GM19023 (cell line): ENCODE data around the gene RARG.

Source experiments
- ATAC-seq: cut with Tn5 transposase; IDR thresholded peaks from one replicate; pipeline ENCODE4 v1.9.1; 2021; ENCODE audit warnings: mild to moderate bottlenecking, moderate library complexity; ENCODE audit not compliant: unreplicated experiment

RARG gene

GRCh38 chr12:53245286-53245685, 13.3 kb upstream of the RARG start:
- ATAC-seq: no peak

DNA sequence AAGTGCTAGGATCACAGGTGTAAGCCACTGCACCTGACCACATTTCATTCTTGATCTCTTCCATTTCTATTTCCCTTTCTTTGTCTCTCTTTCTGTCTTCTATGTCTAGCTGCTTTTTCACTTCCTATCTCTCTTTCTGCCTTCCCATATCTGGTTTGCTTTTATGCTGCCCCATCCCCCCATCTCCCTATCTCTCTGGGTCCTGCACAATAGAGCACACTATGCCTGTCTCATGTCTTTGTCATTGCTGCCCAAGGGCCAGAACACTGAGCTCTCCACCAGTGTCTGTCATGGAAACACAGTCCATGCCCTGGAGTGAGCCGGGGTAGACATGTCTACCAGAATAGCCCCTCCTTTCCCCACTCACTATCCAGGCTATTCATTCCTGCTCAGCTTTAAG, 12.3 kb upstream of the RARG start:
- ATAC-seq: no peak

GRCh38 chr12:53241623-53242412, 9.8 kb upstream of the RARG start:
- no peak for ATAC-seq

GRCh38 chr12:53239643-53240258, 7.7 kb upstream of the RARG start:
- no peak for ATAC-seq

DNA sequence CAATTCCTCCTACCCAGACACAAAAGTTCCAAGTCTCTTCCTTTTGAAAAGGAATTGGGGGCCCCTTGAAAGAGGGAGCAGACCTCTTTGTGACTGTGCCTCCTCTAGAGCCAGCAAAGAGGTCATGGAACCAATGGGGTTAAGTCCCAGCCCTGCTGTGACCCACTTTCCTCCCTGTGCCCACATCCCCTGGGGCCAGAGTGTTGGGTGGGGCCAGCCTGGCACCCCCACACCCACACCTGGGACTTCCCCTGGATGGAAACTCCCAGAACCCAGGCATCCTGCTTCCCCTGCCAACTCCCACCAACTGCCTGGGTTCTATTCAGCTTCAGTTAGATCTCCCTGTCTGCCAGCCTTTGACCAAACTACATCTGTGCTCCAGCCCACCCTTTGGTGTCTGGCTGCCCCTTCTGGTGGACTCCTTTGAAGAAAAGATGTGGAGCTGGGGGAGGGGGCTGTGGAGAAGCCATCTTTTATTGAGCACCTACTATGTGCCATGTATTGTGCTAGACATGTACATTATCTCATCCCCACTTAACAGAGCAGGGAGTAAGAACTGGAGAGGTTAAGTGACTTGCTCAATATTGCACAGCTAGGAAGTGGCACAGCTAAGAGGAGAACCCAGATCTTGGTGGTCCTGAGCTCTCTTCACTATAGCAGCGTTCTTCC, 4.6 kb upstream of the RARG start:
- no peak for ATAC-seq

GRCh38 chr12:53235742-53236442, 3.9 kb upstream of the RARG start:
- no peak for ATAC-seq

GRCh38 chr12:53235164-53235563, 3.2 kb upstream of the RARG start:
- ATAC-seq: no peak

GRCh38 chr12:53234271-53234914, 2.4 kb upstream of the RARG start:
- no peak for ATAC-seq

GRCh38 chr12:53233671-53234121, 1.7 kb upstream of the RARG start:
- no peak for ATAC-seq

- no peak for ATAC-seq
These were observed 845 bp upstream of the RARG start for GRCh38 chr12:53232646-53233461.

- ATAC-seq: no peak
These were observed 413 bp downstream of the RARG start for GRCh38 chr12:53231671-53231920.

- no peak for ATAC-seq
These were observed 1.7 kb downstream of the RARG start for GRCh38 chr12:53230108-53230845.

- ATAC-seq: no peak
These were observed 2.6 kb downstream of the RARG start for GRCh38 chr12:53229454-53229853.

DNA sequence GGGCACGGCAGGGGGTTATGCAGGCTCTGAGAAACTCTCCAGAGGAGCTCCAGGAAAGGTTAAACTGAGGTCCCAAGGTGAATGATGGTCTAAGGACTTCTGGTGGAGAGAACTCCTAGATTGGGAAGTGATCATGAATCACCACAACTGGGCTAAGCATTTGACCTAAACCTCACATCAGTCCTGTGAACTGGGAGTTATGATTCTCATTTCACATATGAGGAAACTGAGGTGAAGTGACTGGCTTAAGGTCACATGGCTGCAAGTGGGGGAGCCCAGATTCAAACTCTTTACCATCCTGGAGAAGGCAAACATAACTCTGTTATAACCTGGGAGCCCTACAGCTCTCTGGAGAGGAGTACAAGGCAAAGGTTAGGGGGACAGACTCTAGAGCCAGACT, 4.2 kb downstream of the RARG start:
- ATAC-seq: no peak

- no peak for ATAC-seq
These were observed 4.7 kb downstream of the RARG start for GRCh38 chr12:53227341-53227740.

- no peak for ATAC-seq
These were observed 5.2 kb downstream of the RARG start for GRCh38 chr12:53226815-53227214.

DNA sequence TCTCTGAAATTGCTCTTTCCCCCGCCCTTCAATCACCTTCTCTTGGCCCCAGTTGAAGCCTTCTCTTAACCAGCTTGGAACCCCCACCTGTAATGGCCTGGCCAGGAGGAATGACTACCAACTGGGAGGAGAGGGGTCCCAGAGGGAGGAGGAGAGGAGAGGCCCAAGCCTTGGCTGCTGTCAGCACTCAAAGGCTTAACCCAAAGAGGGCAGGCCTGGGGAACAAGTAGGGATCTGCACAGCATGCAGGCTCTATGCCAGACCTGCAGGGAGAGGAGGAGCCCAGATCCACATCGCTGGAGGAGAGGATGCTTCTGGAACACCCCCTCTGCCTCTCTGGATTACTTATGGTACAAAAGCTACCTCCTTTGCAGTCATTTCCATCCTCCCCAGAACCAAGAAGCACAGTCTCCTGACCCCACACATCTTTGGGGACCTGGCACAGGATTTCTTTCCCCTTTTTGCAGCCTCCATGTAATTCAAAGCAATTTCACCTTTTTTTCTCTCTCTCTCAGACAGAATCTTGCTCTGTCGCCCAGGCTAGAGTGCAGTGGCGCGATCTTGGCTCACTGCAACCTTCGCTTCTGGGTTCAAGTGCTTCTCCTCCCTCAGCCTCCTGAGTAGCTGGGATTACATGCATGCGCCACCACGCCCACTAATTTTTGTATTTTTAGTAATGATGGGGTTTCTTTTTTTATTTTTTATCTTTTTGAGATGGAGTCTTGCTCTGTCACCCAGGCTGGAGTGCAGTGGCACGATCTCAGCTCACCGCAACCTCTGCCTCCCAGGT, 6.2 kb downstream of the RARG start:
- ATAC-seq: no peak

DNA sequence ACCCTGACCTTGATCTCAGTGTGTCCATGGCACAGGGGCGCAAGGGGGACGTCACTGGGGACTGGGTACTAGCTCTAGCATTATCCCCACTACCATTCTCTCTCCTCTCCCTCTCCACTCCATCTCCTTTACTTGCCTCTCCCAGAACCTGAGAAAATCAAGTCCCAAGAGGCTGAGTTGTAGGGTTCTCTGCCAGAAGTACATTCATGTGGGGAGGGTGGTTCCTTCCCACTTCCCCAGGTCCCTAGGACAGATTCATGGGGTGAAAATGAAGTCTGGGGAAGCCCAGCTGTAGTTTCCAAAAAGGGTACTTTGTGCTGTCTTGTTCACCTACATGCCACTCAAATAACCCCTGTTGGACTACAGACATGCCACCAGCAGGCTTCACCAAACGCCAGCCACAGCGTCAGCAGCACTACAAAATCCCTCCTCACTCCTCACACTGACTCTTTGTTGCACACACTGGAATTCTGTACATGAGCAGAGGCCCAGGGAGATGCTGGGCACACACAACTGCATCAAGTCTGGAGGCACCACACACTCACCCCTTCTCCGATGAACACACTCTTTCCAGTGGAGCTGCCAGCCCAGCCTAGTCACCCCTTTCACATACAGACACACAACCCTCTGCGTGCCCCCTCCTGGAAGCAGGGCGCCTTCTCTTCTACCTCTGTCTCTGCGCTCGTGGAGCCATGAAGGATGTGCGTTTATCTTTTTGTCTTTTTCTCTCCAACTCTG, 6.9 kb downstream of the RARG start:
- no peak for ATAC-seq
